WTC11 (cell line): ENCODE results near the gene ENAH.

Experiments
- ATF6 ChIP-seq: sonication (generic); formaldehyde crosslinking; IDR thresholded peaks from 2 replicates; pipeline ENCODE4 v1.8.1; 2023; ENCODE audit warnings: mild to moderate bottlenecking, missing genetic modification reagents
- E2F4 ChIP-seq: sonication (generic); formaldehyde crosslinking; IDR thresholded peaks from 2 replicates; pipeline ENCODE4 v1.8.1; 2022; ENCODE audit warnings: low read depth, mild to moderate bottlenecking, moderate library complexity, missing genetic modification reagents, borderline replicate concordance
- IRF1 ChIP-seq: sonication (generic); formaldehyde crosslinking; IDR thresholded peaks from 2 replicates; pipeline ENCODE4 v1.8.0; 2023; ENCODE audit warnings: missing genetic modification reagents
- KAT7 ChIP-seq: sonication (generic); formaldehyde crosslinking; IDR thresholded peaks from 2 replicates; pipeline ENCODE4 v1.8.1; 2023; ENCODE audit warnings: missing genetic modification reagents, mild to moderate bottlenecking, borderline replicate concordance
- NFYB ChIP-seq: sonication (generic); formaldehyde crosslinking; conservative IDR thresholded peaks from 2 replicates; pipeline ENCODE4 v1.8.0; 2022; ENCODE audit warnings: low read depth, missing genetic modification reagents
- NR1H2 ChIP-seq: sonication (generic); formaldehyde crosslinking; IDR thresholded peaks from 2 replicates; pipeline ENCODE4 v1.9.0; 2021; ENCODE audit warnings: mild to moderate bottlenecking, moderate library complexity, missing genetic modification reagents
- PRDM15 ChIP-seq: sonication (generic); formaldehyde crosslinking; IDR thresholded peaks from 2 replicates; pipeline ENCODE4 v1.8.0; 2022; ENCODE audit warnings: missing genetic modification reagents
- RELA ChIP-seq: sonication (generic); formaldehyde crosslinking; IDR thresholded peaks from 2 replicates; pipeline ENCODE4 v1.8.1; 2022; ENCODE audit warnings: missing genetic modification reagents, mild to moderate bottlenecking, borderline replicate concordance
- ZNF423 ChIP-seq: fragments of 250-450 bp; sonication (Bioruptor Pico); IDR thresholded peaks from 2 replicates; pipeline ENCODE4 v2.1.2; 2022; ENCODE audit warnings: mild to moderate bottlenecking, moderate library complexity
- TF ChIP-seq, protein P1 (sequence below): sonication (generic); formaldehyde crosslinking; IDR thresholded peaks from 2 replicates; pipeline ENCODE4 v1.8.1; 2023; ENCODE audit warnings: mild to moderate bottlenecking, missing genetic modification reagents, moderate library complexity
- TF ChIP-seq, protein P2 (sequence below): sonication (generic); formaldehyde crosslinking; IDR thresholded peaks from 2 replicates; pipeline ENCODE4 v1.8.1; 2023; ENCODE audit warnings: mild to moderate bottlenecking, missing genetic modification reagents, moderate library complexity
- TF ChIP-seq, protein P3 (sequence below): fragments of 200-600 bp; IDR thresholded peaks from 2 replicates; pipeline ENCODE4 v1.8.0; 2022; ENCODE audit warnings: antibody characterized with exemption
- TF ChIP-seq, protein P4 (sequence below): sonication (generic); formaldehyde crosslinking; IDR thresholded peaks from 2 replicates; pipeline ENCODE4 v1.8.1; 2022; ENCODE audit warnings: low read depth, missing genetic modification reagents, borderline replicate concordance
- TF ChIP-seq, protein P5 (sequence below): sonication (generic); formaldehyde crosslinking; IDR thresholded peaks from 2 replicates; pipeline ENCODE4 v1.8.0; 2022; ENCODE audit warnings: mild to moderate bottlenecking, missing genetic modification reagents

DNA sequence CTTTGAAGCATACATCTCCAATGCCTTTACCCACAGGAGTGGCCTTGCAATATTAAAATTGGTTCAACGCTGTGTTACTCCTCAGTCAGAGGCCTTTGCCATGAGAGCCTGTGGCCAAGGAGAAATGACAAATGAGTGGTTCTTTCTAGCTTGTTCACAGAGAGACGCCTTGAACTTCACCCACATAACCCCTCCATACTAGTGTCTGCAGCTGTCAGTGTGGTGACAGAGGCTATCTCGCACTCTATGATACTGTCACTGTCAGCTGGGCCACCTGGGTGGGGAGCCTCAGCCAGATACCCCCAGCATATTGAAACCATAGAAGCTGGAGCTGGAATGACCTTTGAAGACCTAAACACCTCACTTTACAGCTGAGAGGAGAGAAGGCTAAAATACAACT lies 167.7 kb downstream of the ENAH start:
- TF ChIP-seq KAT7 (CRISPR knock-in tag) (no peak), ATF6 (CRISPR knock-in tag) (no peak), NFYB (CRISPR knock-in tag) (no peak), RELA (CRISPR knock-in tag) (no peak), ZNF423 (no peak), IRF1 (CRISPR knock-in tag) (no peak), PRDM15 (CRISPR knock-in tag) (no peak), NR1H2 (CRISPR knock-in tag) (no peak), E2F4 (no peak)
- TF ChIP-seq, protein P1, sequence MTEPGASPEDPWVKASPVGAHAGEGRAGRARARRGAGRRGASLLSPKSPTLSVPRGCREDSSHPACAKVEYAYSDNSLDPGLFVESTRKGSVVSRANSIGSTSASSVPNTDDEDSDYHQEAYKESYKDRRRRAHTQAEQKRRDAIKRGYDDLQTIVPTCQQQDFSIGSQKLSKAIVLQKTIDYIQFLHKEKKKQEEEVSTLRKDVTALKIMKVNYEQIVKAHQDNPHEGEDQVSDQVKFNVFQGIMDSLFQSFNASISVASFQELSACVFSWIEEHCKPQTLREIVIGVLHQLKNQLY (CRISPR knock-in tag): no peak
- TF ChIP-seq, protein P2, sequence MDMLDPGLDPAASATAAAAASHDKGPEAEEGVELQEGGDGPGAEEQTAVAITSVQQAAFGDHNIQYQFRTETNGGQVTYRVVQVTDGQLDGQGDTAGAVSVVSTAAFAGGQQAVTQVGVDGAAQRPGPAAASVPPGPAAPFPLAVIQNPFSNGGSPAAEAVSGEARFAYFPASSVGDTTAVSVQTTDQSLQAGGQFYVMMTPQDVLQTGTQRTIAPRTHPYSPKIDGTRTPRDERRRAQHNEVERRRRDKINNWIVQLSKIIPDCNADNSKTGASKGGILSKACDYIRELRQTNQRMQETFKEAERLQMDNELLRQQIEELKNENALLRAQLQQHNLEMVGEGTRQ (CRISPR knock-in tag): no peak
- TF ChIP-seq, protein P3, sequence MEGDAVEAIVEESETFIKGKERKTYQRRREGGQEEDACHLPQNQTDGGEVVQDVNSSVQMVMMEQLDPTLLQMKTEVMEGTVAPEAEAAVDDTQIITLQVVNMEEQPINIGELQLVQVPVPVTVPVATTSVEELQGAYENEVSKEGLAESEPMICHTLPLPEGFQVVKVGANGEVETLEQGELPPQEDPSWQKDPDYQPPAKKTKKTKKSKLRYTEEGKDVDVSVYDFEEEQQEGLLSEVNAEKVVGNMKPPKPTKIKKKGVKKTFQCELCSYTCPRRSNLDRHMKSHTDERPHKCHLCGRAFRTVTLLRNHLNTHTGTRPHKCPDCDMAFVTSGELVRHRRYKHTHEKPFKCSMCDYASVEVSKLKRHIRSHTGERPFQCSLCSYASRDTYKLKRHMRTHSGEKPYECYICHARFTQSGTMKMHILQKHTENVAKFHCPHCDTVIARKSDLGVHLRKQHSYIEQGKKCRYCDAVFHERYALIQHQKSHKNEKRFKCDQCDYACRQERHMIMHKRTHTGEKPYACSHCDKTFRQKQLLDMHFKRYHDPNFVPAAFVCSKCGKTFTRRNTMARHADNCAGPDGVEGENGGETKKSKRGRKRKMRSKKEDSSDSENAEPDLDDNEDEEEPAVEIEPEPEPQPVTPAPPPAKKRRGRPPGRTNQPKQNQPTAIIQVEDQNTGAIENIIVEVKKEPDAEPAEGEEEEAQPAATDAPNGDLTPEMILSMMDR: no peak
- TF ChIP-seq, protein P4, sequence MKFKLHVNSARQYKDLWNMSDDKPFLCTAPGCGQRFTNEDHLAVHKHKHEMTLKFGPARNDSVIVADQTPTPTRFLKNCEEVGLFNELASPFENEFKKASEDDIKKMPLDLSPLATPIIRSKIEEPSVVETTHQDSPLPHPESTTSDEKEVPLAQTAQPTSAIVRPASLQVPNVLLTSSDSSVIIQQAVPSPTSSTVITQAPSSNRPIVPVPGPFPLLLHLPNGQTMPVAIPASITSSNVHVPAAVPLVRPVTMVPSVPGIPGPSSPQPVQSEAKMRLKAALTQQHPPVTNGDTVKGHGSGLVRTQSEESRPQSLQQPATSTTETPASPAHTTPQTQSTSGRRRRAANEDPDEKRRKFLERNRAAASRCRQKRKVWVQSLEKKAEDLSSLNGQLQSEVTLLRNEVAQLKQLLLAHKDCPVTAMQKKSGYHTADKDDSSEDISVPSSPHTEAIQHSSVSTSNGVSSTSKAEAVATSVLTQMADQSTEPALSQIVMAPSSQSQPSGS (CRISPR knock-in tag): no peak
- TF ChIP-seq, protein P5, sequence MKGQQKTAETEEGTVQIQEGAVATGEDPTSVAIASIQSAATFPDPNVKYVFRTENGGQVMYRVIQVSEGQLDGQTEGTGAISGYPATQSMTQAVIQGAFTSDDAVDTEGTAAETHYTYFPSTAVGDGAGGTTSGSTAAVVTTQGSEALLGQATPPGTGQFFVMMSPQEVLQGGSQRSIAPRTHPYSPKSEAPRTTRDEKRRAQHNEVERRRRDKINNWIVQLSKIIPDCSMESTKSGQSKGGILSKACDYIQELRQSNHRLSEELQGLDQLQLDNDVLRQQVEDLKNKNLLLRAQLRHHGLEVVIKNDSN (CRISPR knock-in tag): no peak
